Glomerular visceral epithelial cell (primary cell): ENCODE results near the gene FOSB.

Source experiments
- DNase-seq: peaks from one replicate; pipeline ENCODE4 v3.0.0-alpha.2; 2016; ENCODE audit errors: extremely low spot score

FOSB gene

GRCh38 chr19:45524575-45525129, 56.9 kb downstream of the FOSB start:
- DNase-seq: no peak
